HG03135 (cell line): Measurements from ENCODE around the gene SLC25A20.

ENCODE experiments used
- ATAC-seq: cut with Tn5 transposase; IDR thresholded peaks from one replicate; pipeline ENCODE4 v1.9.1; 2021; ENCODE audit warnings: mild to moderate bottlenecking, moderate library complexity; ENCODE audit not compliant: unreplicated experiment

The SLC25A20 gene

DNA sequence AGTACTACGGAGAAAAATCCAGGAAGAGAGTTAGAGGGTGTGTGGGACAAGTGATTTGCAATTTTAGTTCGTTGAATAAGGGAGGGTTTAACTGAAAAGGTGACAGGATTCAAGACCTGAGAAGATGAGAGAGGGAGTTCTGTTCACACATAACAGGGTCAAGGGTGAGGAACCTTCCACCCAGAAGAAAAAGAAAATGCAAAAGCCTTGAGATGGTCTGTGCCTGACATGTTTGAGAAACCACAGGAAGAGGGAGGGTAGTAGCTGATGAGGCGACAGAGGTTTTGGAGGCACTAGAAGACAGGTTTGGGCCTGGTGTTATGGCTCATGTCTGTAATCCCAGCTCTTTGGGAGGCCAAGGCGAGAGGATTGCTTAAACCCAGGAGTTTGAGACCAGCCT, 591 bp upstream of the SLC25A20 start:
- no peak for ATAC-seq

DNA sequence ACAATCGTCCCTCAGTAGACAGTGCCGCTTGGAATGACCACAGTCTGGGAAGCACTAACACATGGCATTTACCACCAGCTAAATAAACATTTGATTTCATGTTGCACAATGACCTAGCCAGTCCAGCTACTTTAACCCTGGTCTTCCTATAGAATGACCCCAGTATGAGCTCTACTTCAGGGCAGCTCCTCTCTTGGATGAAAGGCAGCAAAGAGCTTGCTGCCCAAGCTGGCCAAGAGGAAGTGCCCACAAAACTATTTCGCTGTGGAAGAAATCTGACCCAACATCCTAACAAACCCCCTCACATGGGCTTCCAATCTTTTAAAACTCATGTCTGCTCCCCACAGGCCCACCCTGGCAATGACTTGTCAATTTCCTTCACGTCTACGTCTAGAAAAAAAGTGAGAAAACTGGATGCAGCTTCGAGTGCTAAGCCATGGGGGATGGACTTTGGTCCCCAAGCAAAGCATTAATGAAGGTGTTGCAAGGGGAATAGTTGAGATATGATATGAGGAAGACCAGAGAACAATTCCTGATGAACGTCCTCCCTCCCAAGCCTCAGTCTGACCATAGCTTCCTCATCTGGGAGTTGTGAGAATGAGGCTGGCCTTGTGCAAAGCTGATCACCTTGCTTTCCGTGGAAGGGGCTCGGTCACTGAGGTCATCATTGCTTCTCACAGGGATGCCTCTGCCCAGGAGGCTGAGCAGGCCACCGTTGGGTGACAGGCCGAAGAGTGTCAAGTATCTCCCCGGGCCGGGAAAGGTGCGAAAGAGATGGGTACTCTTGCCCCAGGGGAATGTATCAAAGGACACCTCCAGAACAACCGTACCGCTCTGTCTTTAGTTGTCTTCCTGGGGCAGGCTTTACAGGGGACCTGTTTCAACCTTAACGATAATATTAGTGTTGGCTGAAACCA, 964 bp downstream of the SLC25A20 start:
- ATAC-seq: no peak

DNA sequence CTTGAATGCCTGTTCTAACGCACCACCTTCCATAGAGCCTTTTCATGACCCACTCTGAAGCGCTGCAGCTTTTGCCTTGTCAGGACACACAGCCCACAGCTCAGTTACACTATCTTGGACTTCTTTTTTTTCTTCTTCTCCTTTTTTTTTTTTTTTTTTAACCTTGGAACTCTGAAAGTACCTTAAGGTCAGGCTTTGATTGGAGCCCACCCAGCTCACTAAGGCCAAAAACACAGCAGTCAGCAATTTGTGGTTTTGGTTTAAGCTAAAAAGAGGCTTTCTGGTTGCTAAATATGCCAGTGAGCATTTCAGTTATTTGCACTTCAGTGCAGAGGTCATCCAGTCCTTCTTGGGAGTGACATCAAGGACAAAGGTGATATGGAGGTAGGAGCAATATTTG, 1.7 kb downstream of the SLC25A20 start:
- ATAC-seq: no peak

DNA sequence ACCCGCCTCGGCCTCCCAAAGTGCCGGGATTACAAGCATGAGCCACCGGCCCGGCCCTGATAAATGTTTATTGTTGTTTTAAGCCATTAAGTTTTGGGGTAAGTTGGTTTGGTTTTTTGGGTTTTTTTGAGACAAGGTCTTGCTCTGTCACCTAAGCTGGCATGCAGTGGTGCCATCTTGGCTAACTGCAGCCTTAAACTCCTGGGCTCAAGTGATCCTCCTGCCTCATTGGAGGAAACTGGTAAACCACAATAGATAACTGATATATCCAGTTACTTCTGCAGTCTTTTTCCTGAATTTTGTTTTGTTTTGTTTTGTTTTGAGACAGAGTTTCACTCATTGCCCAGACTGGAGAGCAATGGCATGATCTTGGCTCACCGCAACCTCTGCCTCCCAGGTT, 4.2 kb downstream of the SLC25A20 start:
- ATAC-seq: no peak

DNA sequence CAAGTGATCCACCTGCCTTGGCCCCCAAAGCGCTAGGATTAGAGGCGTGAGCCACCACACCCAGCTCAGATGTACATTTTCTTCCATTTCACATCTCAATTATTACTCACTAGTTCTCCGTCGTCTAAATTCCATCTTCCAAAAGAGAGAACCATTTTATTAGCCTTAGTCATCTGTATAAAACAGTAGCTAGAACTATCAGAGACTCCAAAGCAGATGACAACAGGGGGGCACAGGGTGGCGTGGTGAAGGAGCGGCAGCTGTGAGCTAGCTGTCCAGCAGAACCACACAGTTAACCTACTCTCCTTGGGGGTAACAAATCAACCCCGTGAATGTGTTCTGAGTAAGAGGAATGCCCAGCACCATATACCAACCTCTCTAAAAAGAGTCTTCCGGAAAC, 7.1 kb downstream of the SLC25A20 start:
- no peak for ATAC-seq

DNA sequence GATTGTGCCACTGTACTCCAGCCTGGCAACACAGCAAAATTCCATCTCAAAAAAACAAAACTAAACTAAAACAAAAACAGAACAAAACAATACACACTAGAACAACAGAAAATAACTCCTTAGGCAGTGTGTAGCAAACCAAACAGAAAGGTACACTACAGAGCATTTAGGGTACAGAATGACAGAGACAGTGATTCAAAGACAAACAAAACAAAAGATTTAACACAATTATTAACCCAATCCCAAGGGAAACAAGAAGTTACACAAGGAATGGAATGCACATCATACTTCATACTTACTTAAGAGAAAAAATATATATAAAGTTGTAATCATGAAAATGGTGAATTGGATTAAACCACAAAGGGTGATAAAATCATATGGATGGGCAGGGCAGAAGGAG, 12.9 kb downstream of the SLC25A20 start:
- no peak for ATAC-seq

DNA sequence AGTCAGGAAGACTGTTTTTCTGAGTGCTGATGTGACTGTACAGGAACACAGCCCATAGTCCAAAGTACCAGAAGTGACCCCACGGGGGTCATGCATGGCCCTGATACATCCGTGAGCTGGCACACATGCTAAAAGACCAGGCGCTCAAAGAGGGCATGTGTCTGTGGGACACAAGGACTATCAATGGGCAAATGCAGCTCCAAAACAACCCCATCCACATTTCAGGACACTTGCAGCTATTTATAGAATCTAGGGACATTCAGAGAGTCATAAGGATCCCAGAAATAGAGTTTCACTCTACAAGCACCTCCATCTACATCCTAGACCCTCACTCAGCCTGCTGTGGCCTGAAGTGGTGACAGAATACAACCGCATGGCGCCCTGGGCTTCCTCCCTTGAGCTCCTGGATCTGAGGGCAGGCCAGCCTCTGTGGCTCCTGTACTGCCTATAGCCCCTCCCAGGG, 17.0 kb downstream of the SLC25A20 start:
- ATAC-seq: no peak

DNA sequence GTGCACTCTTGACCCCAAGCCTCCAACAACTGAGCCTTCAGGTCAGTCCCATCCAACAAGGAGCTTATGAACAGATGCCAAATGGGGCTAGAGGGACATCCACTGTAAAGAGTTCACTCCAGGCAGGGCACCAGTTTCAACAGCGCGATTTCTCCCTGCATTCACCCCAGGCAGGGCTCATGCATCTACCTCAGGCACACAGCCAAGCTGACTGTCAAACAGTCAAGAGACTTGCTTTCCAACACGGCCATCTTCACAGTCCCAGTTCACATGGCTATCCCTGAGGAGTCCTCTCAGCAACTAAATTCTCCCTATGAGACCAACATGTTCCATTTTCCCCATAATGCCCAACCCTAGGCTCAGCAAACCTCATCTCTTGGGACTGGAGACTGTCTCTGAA, 17.7 kb downstream of the SLC25A20 start:
- no peak for ATAC-seq

DNA sequence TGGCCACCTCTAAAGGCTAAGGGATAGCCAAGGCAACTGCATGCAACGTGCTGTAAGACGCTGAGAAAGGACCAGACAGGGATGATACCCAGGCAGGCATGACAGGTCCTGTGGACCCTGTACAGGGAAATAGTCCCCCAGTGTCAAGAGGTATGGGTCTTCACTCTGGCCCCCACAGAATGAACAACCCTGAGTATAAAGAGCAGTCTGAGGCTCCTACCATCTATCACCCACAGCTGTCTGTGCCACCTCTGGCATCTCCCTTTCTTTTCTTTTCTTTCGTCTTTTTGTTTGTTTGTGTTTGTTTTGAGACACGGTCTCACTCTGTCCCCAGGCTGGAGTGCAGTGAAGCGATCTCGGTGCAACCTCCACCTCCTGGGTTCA, 18.7 kb downstream of the SLC25A20 start:
- ATAC-seq: no peak

DNA sequence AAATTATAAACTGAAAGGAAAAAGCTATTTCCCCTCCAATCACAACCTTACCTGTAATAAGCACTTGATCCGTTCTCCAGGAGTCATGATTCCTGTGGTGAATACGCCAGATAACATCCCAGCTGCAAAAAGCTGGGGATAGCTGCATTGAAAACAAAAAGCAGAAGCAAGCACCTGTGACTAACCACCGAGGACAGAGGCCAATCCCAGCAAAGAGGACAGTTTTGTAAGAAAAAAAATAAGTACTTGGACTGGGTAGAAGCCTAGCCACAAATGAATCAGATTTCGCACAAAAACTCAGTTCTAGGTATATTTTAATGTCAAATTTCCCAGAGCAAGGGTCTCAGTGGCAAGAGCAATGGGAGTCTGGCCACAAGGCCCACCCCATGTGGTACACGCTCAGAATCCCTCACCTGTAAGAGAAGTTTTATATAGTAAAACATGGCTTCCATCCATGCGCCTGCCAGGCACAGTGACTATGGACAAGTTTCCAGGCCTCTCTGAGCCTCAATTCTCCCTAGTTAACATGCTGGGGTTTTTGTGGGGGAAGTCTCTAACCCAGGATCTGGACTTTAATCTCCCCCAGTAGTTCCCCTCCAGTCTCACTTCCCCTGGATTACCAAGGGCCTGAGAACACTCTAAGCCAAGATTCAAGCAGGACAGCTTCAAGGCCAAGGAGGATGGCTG, 19.2 kb downstream of the SLC25A20 start:
- ATAC-seq: no peak

DNA sequence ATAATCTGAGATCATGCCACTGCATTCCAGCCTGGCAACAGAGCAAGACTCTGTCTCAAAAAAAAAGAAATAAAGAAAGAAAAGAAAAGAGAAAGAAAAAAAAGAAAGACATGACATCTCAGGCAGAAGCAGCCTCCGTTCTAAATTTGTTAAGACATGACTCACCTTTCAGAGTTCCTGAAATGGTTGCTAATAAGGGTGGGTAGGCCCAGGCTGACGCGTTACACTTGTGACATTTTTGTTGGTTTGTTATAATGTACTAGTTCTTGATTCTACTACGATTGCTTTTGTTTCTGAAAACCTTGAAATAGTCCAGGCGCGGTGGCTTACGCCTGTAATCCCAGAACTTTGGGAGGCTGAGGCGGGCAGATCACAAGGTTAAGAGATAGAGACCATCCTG, 21.0 kb downstream of the SLC25A20 start:
- ATAC-seq: no peak

DNA sequence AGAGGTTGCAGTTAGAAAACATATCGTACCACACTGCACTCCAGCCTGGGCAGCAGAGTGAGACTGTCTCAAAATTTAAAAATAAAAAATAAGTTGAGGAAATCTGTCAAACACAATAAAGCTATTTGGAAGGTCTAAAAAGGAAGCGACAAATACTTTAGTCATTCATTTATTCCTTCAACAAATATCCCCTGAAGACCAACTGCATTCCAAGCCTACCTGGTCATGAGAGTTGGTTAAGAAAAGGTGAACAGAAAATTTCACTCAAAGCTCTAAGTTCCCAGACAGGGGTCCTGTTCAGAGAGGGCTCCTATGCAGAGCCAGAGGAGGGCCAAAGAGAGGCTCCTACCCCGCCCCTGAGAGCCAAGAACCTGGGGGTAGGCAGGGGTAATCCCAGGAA, 35.6 kb downstream of the SLC25A20 start:
- ATAC-seq: no peak

DNA sequence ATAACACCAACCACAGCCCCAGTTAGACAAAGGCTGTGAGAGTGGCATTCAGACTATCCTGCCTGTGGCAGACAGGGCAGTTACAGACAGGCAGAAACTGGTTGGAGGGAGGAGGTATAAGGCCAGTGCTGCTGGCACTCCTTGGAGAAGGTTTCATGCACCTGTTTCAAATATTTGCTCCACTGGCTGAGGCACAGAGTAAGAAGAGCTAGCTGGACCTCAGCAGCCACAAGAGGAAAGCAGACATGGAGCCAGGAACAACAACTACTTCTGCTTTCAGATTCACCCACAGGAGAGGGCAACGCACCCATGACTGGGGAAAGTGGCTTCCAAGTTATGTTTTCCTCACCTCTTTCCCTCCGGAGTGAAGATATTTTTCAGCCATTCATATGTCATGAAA, 39.5 kb downstream of the SLC25A20 start:
- no peak for ATAC-seq

DNA sequence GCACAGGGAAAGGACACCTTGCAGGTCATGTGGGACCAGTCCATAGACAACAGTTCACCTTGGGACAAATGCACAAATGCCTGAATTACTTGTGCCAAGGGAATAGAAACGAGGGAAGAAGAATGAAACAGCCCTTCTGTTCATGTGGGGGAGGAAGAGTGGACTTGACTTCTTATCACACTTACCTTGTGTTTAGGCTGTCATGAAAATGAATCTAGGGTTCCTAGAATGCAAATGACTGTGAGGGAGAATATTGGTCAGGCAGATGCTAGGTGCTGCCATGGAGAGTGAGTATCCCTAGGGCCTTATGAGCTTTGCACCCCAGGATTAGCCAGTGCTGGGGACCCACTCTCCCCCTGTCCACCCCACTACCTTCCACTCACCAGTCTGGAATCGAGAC, 40.0 kb downstream of the SLC25A20 start:
- no peak for ATAC-seq

DNA sequence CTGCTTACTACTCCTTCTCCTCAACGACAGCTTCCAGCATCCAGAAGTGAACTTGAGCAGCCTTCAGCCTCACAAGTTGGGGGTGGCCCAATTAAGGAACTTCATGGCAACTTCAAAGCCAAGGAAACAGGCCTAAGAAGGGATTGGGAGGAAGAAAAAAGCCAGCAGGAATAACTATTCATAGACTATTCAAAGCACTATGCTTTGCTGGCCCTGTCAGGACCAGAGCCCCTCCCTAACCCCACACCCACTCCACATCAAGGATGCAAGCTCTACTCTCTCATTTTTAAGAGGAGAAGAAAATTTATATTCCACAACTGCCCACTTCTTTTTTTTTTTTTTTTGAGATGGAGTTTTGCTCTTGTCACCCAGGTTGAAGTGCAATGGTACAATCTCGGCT, 41.0 kb downstream of the SLC25A20 start:
- no peak for ATAC-seq

DNA sequence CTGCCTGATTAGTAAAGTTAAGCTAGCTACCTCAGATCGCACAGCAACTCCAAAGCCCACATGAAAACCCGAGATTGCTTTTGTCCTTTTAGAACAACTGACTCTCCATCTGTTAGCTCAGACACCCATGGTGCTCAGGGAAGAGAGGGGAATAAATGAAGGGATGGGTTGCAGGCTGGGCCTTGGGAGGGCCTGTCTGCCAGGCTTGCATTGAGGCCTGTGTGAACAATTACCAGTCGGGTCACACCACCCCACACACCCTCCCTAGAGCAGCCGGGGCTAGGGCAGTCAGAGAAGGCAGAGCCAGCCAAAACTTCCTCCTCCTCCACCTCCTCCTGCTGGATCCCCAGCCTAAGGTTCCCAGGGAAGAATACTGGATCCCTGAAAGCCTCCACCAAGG, 42.2 kb downstream of the SLC25A20 start:
- no peak for ATAC-seq

DNA sequence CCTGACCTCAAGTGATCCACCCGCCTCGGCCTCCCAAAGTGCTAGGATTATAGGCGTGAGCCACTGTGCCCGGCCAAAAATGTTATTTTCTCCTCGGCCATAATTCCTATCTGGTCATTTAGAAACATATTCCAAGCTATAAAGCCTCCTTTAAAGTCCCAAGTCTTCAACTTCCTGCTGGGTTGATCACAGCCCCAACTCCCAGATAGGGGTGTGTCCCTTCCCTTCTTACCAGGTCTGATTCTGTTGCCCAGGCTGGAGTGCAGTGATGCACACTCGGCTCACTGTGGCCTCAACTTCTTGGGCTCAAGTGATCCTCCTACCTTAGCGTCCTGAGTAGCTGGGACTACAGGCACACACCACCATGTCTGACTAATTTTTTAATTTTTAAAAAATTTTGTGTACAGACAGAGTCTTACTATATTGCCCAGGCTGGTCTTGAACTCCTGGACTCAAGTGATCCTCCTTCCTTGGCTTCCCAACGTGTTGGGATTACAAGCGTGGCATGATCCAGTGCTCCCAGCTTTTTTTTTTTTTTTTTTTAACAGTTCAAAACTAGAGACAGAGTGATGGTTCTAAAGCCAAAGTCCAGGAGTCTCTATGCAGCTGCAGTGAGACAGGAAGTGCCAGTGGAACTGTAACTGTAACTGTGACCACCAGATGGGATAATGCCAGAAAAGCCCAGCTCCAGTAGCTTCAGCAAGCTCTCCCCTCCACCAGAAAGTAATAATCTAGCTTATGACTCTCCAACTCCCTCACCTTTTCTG, 42.8 kb downstream of the SLC25A20 start:
- ATAC-seq: no peak

DNA sequence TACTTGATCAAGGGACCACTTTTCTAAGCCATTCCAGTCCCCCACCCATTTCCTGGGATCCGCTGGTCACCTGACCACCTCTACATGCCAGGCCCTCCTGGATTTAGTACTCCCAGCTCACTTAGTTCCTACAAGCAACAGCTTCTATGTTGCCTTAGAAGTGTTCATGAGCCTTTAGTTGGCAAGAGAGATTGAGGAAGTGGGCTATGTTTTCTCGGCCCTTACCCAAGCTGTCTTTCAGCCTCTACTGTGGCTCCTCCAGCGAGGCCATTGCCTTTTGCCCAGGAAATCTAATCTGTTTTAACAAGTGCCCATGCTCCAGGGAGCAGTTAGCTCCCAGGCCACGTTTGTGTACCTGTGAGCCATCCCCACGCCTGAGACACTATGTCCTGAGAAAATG, 46.5 kb downstream of the SLC25A20 start:
- no peak for ATAC-seq

DNA sequence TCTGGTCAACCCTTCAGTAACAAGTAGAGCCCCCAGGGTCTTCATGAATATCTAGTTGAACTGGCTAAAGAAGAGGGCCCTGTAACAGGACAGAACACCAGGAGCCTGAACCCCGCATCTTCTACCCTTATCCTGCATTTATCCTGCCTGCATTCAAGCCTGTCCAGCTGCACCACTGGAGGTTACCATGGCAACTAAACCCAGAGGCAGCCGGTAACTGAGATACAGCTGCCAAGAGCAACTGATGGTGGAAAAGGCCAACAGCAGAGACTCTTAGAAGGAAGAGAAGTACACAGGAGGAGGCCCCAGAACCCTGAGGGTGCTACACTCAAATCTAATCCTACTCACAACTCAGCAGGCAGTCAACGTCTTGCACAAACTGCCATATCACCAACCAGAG, 47.3 kb downstream of the SLC25A20 start:
- ATAC-seq: no peak

DNA sequence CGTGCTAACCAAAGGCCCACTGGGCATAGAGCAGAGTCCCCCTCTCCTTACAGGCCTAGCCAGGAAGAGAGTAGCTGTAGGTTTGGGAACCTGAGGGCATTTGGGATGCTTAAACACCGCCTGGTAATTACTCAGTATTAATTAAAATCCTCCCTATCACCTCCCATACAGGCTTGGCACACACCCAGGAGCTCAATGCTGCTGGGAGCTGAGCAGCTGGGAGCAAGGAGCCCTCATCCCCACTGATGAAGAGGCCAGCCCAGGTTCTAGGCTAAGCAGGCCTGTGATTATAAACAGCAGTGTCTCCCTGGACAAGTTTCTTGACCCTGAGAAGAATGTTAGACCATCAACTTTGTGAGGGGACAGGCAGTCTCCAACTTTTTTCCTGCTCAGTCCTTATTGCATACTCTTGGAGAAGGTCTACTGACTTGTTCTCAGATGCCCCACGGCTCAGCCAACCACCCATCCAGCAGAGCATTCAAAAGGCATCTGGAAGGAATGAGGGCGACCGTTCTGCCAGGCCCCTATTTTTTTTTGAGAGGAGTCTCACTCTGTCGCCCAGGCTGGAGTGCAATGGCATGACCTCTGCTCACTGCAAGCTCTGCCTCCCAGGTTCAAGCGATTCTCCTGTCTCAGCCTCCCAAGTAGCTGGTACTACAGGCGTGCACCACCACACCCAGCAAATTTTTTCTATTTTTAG, 49.7 kb downstream of the SLC25A20 start:
- no peak for ATAC-seq
